SJSA1 (cell line): ENCODE data around the gene SUGT1. TPM values are rescaled to one million over a fixed set of nuclear protein-coding genes. Genes with fewer than 3 reads are reported as not detected.
"Not testable (repeated sequence)": the region's sequence is repeated elsewhere in the genome, so short reads cannot be mapped to it uniquely, and the experiment has no call there.

Experiments used
- DNase-seq, 2 experiments: peaks; one replicate each; pipeline ENCODE4 v3.0.0-alpha.2; 2015 to 2020; ENCODE audit warnings: low spot score in 2 of 2, low read depth in 1 of 2
- H3K27ac ChIP-seq: fragments of 250-450 bp; sonication (Bioruptor Pico); 2 replicates; pipeline ENCODE4 v1.5.1; 2020; ENCODE audit warnings: mild to moderate bottlenecking, moderate library complexity
- H3K27me3 ChIP-seq: fragments of 250-450 bp; sonication (Bioruptor Pico); replicated peaks from 2 replicates; pipeline ENCODE4 v1.5.1; 2020; ENCODE audit warnings: mild to moderate bottlenecking, moderate library complexity
- H3K36me3 ChIP-seq: fragments of 250-450 bp; sonication (Bioruptor Pico); 2 replicates; pipeline ENCODE4 v1.5.1; 2020; ENCODE audit warnings: mild to moderate bottlenecking
- H3K4me1 ChIP-seq: fragments of 250-450 bp; sonication (Bioruptor Pico); replicated peaks from 2 replicates; pipeline ENCODE4 v1.6.1; 2021; ENCODE audit warnings: mild to moderate bottlenecking
- H3K4me3 ChIP-seq: fragments of 250-450 bp; sonication (Bioruptor Pico); 2 replicates; pipeline ENCODE4 v1.5.1; 2020; ENCODE audit warnings: mild to moderate bottlenecking
- H3K9me3 ChIP-seq: fragments of 250-450 bp; sonication (Bioruptor Pico); replicated peaks from 2 replicates; pipeline ENCODE4 v1.5.1; 2020; ENCODE audit warnings: mild to moderate bottlenecking
- total RNA-seq: library from RNA; depleted of rRNA; stranded (reverse); fragments of >200 nt; shearing (Covaris generic); gene quantifications from 2 replicates; pipeline ENCODE4 v1.2.3, GENCODE V29; 2014; rRNA removed

SUGT1 gene
- 49.8 and 52.8 TPM in 2 replicates for total RNA-seq

DNA sequence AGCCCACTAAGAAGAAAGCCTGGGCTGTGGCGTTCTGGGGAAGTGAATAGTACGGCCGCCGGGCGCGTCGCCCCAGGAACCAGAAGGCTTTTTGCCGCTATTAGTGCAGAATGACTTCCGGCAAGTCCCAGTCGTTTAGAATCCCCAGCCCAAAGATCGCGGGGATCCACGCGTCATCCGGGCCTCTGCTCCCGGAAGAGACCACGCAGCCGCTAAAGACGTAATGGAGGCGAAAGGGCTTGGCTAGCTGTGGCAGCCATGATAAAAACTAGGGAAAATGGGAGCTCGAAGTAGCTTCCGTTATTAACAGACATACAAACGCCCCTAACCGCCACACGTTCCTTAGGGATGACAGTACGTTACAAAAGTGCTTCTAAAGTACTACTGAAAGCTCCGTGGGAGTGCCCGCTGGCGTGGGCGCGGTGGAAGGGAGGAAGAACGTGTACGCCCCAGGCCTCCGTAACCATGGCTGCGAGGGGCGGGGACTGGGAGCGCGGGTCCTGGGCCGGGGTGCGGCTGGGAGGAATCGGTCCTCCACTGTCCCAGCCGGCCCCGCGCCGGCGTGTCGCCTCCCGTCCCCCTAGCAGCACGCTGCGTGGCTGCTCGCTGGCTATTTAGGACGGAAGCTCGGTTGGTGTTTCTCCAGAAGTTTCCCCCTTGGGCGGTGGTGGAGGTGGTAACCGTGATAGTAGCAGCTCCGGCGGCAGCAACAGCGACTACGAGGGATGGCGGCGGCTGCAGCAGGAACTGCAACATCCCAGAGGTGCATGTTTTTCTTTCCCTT, at the start of gene SUGT1:
TSS of gene SUGT1 (plus strand) at position 641 of the 784 bp plus-strand sequence. CDS start at position 726, 85 bp downstream.
- peaks cover 16% of the 10 kb centered on the region for H3K4me1 ChIP-seq
- peak; percentile 95 to 98 for DNase-seq
- H3K9me3 ChIP-seq, result no peaks in the 10 kb centered on the region
- H3K27ac ChIP-seq, result peak within 1 kb of the TSS; percentile 100
- peaks cover 35% of the 10 kb centered on the region for H3K36me3 ChIP-seq
- peak within 1 kb of the TSS; percentile 54 for H3K4me3 ChIP-seq
- no peaks in the 10 kb centered on the region for H3K27me3 ChIP-seq

GRCh38 chr13:52603316-52603715, 49.3 kb upstream of the SUGT1 start:
- H3K4me3 ChIP-seq, DNase-seq, H3K9me3 ChIP-seq, H3K27me3 ChIP-seq, H3K27ac ChIP-seq, H3K36me3 ChIP-seq: not testable (repeated sequence)
- peaks cover 25% of the 10 kb centered on the region for H3K4me1 ChIP-seq

GRCh38 chr13:52606126-52606525, 46.5 kb upstream of the SUGT1 start:
- not testable (repeated sequence) for H3K27ac ChIP-seq, H3K9me3 ChIP-seq, H3K27me3 ChIP-seq, H3K36me3 ChIP-seq, DNase-seq, H3K4me1 ChIP-seq, H3K4me3 ChIP-seq

- DNase-seq, H3K9me3 ChIP-seq, H3K36me3 ChIP-seq, H3K27ac ChIP-seq, H3K27me3 ChIP-seq, H3K4me1 ChIP-seq, H3K4me3 ChIP-seq: not testable (repeated sequence)
Observed at GRCh38 chr13:52606795-52607194, 45.8 kb upstream of the SUGT1 start.

GRCh38 chr13:52608184-52608583, 44.5 kb upstream of the SUGT1 start:
- H3K36me3 ChIP-seq, DNase-seq, H3K27ac ChIP-seq, H3K4me1 ChIP-seq, H3K27me3 ChIP-seq, H3K9me3 ChIP-seq, H3K4me3 ChIP-seq: not testable (repeated sequence)

DNA sequence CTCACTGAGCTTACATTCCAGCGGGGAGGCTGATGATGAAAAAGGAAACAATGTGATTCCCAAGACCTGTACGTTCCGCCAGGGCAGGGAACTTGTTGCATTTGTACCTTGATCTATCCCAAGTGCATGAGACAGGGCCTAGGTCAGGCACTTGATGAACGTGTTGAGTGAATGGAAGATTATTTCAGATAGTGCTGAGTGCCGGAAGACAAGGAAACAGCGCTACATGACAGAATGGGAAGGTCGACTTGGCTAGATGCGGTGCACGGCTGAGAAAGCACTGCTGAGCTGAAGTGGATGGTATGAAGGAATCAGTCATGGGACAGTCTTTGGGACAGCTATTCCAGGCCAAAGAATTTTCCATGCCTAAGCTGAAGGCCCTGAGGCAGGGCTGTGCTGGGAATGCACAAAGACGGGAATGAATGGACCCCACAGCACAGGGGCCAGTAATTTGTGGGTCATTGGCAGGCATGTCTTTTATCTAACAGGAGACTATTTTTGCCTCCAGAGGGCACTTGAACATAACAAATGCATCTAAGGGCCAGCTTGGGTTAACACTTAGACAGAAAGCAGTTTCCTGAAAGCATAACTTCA, 43.5 kb upstream of the SUGT1 start:
- not testable (repeated sequence) for DNase-seq, H3K4me3 ChIP-seq

DNA sequence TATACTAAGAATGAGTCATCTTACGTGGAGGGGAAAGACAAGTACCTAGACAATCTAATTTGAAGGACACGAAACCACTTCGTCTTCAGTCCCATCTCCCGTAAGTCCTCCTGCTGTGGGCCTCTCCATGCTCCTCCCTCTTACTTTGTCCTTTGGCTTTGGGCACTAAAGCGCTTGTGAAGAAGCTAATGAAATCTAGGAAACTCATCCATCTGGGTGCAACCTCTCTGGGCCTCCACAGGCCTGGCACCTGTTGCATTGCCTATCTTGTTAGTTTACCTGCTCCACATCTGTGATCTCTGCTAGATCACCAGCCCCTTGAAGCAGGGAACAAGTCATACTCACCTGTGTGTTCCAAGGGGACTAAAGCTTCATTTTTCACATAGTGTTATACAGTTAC, 42.5 kb upstream of the SUGT1 start:
- H3K9me3 ChIP-seq, H3K4me3 ChIP-seq, H3K27me3 ChIP-seq, H3K27ac ChIP-seq, H3K36me3 ChIP-seq, DNase-seq, H3K4me1 ChIP-seq: not testable (repeated sequence)

More for the DNA sequence above, 43.5 kb upstream of the SUGT1 start:
- H3K4me1 ChIP-seq, H3K9me3 ChIP-seq, H3K27me3 ChIP-seq, H3K36me3 ChIP-seq, H3K27ac ChIP-seq: not testable (repeated sequence)

DNA sequence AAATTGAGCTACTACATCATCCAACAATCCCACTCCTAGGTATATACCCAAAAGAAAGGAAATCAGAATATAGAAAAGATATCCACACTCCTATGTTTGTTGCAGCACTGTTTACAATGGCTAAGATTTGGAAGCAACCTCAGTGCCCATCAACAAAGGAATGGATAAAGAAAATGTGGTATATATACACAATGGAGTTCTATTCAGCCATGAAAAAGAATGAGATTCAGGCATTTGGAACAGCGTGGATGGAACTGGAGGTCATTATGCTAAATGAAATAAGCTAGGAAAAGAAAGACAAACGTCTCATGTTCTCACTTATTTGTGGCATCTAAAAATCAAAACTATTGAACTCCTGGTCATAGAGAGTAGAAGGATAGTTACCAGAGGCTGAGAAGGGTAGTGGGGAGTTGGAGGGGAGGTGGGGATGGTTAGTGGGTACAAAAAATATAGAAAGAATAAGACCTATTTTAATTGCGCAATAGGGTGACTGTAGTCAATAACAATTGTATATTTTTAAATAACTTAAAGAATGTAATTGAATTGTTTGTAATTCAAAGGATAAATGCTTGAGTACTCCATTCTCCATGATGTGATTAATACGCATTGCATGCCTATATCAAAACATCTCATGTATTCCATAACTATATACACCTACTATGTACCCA, 37.4 kb upstream of the SUGT1 start:
- Histone ChIP-seq H3K9me3 (no peaks in the 10 kb centered on the region), H3K27me3 (no peaks in the 10 kb centered on the region), H3K36me3 (no peaks in the 10 kb centered on the region; the same call in 1 of the 2 replicates), H3K4me1 (no peaks in the 10 kb centered on the region), H3K27ac (no peak overlapping the region), H3K4me3 (no peak overlapping the region)
- DNase-seq, result no peak

GRCh38 chr13:52615812-52616211, 36.8 kb upstream of the SUGT1 start:
- no peak for DNase-seq
- no peaks in the 10 kb centered on the region; the same call in 1 of the 2 replicates for H3K36me3 ChIP-seq
- H3K27ac ChIP-seq, result no peak overlapping the region
- no peaks in the 10 kb centered on the region for H3K9me3 ChIP-seq
- H3K27me3 ChIP-seq, result no peaks in the 10 kb centered on the region
- no peaks in the 10 kb centered on the region for H3K4me1 ChIP-seq
- no peak overlapping the region for H3K4me3 ChIP-seq

- H3K27me3 ChIP-seq, result no peaks in the 10 kb centered on the region
- no peaks in the 10 kb centered on the region for H3K4me1 ChIP-seq
Observed at GRCh38 chr13:52617070-52618060, 35.3 kb upstream of the SUGT1 start.

DNA sequence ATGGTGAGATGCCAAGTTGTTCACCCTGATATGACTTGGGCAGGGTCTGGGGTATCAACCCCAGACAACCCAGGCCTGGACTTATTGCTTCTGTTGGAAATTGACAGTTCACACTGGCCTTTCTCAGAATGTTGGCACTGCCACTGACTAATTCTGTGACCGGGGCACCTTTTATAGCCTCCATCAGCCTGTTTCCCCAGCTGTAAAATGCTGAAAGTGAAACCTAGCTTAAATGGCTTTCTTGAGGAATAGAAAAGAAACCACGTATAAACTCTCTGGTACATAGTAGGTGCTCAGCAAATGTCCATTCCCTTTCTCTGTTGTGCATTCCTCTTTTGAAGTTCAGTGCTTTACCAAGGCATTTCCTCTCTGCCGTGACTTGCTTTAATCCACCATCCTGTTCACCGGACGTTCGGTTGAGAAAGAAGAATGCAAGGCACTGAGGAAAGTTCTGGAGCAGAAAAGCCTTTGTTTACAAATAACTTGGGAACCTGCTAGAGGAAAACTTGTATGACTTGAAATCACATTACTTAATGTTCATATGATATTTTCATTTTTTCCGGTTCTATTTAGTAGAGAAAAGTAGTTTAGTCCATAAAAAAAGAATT, 21.4 kb upstream of the SUGT1 start:
- peaks cover 16% of the 10 kb centered on the region for H3K36me3 ChIP-seq
- not testable (repeated sequence) for H3K27me3 ChIP-seq, H3K4me1 ChIP-seq, H3K4me3 ChIP-seq, DNase-seq, H3K27ac ChIP-seq, H3K9me3 ChIP-seq

More at GRCh38 chr13:52617070-52618060, 35.3 kb upstream of the SUGT1 start:
- Histone ChIP-seq H3K9me3 (no peaks in the 10 kb centered on the region), H3K36me3 (no peaks in the 10 kb centered on the region; the same call in 1 of the 2 replicates), H3K4me3 (peak overlapping the region; percentile 53), H3K27ac (peak overlapping the region; percentile 30; the same call in 1 of the 2 replicates)
- DNase-seq, result peak; percentile 79 to 83

DNA sequence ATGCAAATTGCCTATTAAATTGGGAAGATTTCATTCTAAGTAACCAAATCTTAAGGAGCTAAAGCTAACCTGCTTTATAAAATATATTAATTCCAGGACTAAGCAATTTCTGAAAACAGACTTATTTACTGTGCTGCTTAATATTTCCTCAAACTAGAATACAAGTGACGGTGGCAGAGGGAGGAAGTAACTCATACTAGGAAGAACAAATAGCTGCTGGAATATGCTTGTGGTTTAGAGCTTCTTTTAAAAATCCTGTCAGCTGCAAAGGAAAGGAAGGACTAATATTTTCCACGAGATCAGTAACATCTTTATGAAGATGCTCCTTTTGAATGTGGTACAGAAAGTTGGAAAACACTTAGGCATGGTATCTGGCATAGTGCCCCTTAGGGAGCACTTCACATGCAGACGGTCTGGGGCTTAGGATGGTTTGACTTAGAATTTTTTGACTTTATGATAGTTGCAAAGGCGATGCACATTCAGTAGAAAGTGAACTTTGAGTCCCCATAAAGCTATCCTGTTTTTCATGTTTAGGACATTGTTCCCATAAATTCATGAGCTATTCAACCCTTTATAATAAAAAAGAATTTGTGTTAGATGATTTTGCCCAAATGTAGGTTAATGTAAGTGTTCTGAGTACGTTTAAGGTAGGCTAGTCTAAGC, 13.8 kb upstream of the SUGT1 start:
- DNase-seq, result no peak
- H3K4me1 ChIP-seq, result no peaks in the 10 kb centered on the region
- H3K36me3 ChIP-seq, result peaks cover 13% of the 10 kb centered on the region
- no peaks in the 10 kb centered on the region for H3K27me3 ChIP-seq
- H3K27ac ChIP-seq, result no peak overlapping the region
- no peaks in the 10 kb centered on the region for H3K9me3 ChIP-seq
- no peak overlapping the region for H3K4me3 ChIP-seq
